Measurements from ENCODE around the gene ZSCAN2.
"Not testable (repeated sequence)": the region's sequence is repeated elsewhere in the genome, so short reads cannot be mapped to it uniquely, and the experiment has no call there.

The ZSCAN2 gene

DNA sequence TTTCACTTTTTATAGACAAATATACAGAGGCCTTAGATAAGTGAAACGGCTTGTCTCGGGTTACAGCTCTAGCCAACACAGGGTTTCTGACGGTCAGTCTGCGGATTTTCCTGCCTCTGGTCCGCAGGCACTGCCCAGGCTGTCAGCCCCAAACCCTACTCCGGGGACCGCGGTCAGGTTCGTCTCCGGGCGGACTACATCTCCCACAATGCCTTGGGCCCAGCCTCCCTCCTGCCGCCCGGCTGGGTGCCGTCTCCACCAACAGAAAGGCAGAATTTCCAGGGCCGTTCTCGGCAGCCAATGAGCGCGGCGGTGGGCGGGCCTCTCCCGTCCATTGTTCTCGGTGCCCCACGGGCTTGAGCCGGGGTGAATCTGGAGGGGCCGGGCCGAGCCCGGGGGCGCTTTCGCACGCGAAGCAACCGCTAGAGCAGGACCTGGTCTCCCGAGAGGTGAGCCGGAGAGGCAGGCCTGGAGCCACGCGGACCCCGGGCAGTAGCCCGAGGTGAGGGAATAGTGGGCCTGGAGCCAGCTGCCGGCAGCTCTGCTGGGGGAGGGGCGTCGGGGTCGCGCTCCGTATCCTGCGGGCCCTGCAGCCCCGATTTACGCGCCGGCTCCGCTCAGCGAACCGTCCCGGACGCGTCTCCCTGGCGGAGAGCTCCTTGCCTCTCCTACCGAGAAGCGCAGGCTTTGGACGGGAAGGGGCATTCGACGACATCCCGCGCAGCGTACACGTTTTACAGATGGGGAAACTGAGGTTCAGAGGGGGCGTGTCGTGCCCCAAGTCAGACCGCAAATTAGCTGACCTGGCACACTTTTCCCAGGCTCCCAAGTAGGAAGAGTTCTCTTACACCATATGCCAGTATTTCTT is at the start of gene ZSCAN2:
Gene ZSCAN2, plus strand, starts transcription at position 323 of the 868 bp plus-strand sequence. CDS start 2,919 bp downstream, outside the sequence.
- DNase-seq = peak; percentile 90

DNA sequence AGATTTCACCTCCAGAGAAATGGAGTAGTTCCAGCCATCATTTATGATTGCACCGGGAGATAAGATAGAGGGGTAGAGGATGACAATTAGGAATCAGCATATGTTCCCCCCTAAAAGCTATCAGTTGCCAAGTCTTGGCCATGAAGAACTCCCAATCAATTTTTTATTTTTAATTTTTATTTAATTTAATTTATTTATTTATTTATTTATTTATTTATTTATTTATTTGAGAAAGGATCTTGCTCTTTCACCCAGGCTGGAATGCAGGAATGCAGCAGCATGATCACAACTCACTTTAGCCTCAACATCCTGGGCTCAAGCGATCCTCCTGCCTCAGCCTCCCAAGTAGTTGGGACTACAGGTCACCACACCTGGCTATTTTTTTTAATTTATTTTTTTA is 49.2 kb upstream of the ZSCAN2 start:
- not testable (repeated sequence) for DNase-seq

DNA sequence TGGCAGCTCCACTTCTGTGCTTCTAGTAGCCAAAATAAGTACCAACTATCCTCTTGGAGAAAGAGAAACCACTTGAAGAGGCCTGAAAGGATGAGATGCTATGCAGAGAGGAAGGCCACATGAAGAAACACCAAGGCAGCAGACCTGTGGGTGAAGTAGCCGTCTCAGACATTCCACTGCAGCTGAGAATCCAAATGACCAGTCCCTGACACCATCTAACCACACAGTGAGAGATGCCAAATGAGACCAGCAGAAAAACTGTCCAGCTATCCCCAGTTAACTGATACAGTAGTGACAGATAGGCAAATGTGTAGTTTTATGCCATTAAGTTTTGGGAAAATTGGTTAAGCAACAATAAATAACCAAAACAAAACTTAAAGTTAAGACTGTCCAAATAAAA is 47.9 kb upstream of the ZSCAN2 start:
- DNase-seq = no peak

DNA sequence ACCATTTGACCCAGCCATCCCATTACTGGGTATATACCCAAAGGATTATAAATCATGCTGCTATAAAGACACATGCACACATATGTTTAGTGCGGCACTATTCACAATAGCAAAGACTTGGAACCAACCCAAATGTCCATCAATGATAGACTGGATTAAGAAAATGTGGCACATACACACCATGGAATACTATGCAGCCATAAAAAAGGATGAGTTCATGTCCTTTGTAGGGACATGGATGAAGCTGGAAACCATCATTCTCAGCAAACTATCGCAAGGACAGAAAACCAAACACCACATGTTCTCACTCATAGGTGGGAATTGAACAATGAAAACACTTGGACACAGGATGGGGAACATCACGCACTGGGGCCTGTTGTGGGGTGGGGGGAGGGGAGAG is 44.1 kb upstream of the ZSCAN2 start:
- not testable (repeated sequence) for DNase-seq

DNA sequence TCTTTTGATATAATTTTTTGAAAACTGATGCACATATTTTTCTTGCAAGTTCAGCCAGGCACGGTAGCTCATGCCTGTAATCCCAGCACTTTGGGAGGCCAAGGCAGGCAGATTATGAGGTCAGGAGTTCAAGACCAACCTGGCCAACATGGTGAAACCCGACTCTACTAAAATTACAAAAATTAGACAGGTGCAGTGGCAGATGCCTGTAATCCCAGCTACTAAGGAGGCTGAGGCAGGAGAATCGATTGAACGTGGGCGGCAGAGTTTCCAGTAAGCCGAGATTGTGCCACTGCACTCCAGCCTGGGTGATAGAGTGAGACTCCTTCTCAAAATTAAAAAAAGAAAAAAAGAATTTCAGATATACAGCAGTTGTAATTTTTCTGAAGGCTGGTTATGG is 32.8 kb upstream of the ZSCAN2 start:
- DNase-seq = not testable (repeated sequence)

DNA sequence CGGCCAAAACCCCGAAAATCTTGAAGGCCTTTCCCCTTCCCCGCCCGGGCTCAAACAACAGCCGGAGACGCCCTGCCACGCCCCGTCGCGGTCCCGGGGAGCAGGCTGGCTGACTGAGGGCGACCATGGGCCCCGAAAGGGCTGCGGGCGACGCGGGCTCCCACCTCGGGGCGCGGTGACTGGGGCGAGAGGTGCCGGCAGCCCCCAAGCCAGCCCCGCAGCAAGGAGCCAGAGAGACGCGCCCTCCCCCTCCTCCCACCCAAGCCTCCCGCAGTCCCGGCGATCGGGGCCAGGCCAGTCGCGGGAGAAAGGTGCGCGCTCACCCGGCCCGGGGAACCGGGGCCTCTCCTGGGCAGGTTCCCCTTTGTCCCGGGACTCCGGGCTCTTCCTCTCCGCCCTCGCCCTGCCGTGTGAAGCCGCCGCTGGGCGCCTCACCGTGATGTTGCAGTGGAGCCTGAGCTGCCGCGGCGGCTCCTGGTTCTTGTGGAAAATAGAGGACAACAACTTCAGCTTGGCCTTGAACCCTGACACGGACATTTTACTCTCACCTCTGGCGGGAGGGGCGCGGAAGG is 30.6 kb upstream of the ZSCAN2 start:
- peak; percentile 69 for DNase-seq

DNA sequence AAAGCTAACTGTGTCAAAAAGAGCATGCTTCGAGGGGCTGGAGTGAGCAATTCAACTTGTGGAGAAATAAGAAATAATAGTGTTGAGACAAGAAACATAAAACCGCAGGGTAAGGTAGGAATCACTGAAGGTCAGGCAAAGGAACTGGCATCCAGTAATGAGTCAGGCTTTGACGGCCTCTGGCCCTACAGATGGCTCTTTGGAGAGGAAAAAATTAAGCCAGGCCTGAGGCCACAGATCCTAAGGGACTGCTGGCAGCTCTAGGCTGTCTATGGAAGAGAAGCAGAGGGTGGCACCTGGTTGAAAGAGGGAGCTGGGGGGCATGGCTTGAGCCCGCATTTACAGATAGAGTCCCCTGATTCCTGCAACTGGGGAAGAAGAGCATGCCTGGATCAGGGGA is 28.6 kb upstream of the ZSCAN2 start:
- DNase-seq = no peak

DNA sequence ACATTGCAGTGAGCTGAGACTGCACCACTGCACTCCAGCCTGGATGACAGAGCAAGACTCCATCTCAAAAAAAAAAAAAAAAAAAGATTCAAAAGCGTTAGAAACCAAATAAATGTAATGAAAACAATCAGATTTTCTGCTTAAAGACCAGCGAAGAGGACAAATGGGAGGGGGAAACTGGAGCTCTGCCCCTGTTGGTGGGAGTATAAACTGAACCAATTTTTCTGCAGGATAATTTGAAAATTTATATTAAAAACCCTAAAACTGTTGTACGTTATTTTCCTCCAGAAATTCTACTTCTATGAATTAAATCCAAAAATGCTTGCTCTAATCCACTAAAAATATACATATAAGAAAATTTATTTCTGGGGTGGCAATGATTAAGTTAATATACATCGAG is 25.3 kb upstream of the ZSCAN2 start:
- no peak for DNase-seq

DNA sequence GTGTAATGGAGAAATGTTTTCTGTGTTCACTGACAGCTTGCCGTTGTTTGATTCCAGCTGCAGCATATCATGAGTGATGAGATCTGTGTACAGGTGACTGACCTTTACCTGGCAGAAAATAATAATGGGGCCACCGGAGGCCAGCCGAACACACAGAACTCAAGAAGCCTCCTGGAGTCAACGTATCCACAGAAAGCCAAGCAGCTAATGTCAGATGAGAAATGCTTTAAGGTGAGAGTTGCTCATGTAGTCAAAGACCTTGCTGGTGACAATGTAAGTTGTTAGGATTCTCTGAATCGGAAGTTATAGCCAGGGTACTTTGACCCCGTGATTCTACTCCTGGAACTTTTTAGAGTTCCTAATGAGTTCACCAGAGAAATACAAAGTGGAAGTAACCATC is 22.9 kb upstream of the ZSCAN2 start:
- DNase-seq = not testable (repeated sequence)

DNA sequence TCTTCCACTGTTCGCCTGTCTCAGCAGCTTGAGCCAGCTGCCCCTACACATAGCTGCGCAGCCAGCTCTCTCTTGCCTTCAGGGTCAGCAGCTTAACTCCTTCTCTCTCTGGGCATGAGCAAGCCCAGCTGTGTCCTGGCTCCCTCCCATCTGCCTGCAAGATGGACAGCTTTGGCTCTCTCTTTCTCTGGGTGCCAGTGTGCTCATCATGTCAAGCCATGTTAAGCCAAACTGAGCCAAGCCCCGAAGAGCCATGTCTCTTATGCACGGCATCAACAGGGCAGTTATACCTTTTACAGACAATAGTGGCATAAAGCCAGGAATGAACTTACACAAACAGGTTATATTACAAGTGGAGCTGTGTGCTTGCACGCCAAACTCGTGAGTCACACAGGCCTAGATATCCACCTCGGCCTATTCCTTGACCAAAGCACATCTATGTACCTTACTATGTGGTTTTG is 21.5 kb upstream of the ZSCAN2 start:
- not testable (repeated sequence) for DNase-seq

DNA sequence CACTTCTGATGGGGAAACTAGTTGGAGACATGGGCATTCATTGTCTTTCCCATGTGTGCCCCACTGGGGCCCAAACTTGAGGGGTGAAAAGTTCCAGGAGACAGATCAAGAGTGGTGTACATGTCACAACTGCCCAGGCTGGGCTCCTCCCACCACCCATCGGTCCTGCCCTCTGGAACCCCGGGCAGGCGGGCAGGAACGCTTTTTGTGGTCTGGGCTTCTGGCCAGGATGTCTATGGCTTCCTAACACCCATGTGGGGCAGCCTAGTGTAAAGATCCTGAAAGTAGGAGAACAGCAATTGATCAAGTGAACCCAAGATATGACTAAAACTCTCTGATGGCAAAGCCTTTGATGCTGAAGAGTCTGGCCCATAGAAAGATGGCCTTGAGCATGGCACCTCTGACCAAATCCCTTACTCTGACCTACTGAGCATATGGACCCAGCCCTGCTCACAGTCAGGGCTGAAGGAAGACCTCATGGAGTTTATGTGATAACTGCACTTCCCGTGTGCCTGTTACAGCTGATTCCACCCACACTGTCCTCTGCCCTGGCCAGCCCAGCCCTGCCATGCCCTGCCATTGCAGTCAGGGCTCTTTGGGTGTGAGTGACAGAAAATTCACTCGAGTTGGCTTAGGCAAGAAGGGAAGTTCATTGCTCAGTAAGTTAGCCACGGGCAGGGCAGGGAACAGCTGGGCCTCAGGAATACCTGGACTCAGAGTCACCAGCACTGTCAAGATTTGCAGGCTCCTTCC is 19.0 kb upstream of the ZSCAN2 start:
- DNase-seq = not testable (repeated sequence)

DNA sequence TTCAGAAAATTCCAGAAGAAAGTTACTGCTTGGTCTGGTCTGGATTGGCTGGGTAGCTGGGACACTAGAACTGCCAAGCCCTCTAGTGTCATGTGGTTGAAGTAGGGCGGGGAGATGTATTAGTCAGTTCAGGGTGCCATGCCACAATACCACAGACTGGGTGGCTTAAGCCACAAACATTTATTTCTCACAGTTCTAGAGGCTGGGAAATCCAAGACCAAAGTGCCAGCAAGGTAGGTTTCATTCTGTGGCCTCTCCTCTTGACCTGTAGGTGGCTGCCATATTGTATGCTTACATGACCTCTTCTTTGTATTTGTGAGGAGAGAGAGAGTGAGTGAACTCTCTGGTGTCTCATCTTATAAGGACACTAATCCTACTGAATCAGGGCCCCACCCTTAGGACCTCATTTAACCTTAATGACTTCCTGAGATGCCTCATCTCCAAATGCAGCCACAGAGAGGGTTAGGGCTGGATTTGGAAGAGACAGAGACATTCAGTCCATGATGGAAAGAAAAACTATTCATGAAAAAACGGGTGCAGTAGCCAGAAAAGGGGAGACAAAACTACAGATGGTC is 18.1 kb upstream of the ZSCAN2 start:
- no peak for DNase-seq

DNA sequence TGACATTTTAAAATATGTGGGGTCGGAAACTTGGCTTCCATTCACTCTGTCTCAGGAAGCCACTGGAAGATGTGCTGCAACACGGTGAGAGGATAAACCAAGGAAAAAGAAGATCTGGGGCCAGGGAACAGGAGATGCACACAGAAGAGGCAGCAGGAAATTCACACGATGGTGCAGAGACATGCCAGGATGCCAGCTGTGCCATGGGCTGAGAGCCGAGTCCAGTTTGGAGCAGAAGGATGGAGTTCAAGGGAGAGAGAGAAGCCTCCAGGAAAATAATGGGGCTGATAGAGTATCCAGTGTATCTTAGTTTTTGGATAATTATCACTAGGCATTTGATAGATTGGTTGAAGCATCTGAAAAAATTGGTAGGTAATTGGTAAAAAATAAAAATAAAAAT is 16.9 kb upstream of the ZSCAN2 start:
- DNase-seq = not testable (repeated sequence)

DNA sequence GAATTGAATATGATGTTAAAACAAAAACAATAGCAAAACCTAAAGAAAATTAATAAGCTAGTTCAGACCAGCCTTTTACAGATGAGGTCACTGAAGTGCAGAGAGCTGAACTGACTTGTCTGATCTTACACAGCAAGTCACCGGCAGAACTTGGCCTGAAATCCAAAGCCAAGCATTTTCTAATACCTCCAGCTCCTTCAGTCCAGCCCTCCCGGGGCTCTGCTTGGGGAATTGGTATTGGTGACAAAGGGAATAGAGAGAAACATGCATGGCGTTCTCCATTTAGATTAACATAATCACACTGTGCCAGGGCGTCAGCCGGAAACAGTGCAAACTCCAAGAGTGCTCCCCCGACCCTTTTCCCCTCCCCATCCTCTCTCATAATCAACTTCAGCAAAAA is 14.1 kb upstream of the ZSCAN2 start:
- DNase-seq = no peak

DNA sequence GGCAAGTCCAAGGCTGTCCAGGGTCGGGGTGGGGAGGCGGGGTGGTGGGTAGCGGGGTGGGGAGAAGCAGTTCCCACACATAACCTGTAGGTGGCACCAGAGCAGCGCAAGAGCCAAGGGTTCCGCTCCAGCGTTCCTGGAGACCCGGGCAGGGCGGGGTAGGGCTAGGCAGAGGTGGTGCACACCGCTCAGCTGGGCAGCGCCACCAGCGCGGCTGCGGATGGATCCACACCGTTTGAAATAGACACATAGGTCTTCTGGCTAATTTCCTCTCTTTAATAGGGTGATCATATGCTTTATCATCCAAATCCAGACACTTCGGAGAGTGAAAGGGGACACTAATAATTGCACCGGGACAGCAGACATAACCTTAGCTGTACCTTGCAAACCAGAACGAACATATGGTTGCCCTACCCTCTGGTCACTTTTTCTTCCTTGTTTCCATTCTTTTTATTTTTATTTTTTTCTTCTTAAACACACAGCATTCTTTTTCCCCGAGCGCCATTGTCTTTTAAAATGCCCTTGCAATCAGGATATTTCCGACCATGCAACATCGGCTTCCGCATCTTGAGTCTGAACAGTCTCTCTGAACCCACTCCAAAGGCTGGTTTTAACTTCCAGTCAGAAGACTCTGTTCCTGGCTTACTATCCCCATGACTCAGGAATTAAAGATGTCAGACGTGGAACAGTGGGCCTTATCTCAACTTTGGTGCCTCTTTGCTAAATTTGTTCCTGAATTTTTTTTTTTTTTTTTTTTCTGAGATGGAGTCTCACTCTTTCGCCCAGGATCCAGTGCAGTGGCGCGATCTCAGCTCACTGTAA is 12.5 kb upstream of the ZSCAN2 start:
- DNase-seq = peak; percentile 85

DNA sequence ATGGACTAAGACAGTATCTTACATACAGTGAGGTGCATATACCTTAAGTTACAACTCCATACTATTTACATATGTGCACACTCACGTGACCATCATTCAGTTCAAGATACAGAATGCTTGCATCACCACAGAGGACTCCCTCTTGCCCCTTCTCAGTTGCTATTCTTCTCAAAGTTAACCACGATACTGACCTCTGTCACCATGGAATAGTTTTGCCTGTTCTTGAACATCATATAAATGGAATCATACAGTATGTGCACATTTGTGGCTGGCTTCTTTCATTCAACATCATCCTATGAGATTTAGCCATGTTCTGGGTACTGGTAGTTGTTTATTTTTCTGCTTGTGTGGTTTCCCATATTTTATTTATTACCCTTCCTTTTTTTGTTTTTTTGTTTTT is 10.4 kb upstream of the ZSCAN2 start:
- no peak for DNase-seq

DNA sequence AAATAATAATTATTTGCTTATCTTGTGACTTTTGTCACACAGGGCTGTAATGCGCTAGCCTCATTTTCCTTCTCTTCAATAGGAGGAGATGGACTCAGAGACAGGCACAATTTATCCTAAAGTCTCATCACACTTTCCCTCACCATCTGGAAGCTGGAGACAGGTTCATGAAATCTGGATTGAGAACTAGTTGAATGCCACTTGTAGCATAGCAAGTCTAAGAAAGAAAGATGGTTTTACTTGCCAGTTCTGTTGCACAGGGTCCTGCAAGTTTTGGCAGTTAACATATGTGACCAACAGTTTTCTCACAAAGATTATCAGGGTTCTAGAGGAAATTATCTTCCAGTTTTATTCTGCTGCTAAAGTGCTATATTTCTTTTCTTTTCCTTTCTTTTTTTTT is 9.0 kb upstream of the ZSCAN2 start:
- DNase-seq = no peak

DNA sequence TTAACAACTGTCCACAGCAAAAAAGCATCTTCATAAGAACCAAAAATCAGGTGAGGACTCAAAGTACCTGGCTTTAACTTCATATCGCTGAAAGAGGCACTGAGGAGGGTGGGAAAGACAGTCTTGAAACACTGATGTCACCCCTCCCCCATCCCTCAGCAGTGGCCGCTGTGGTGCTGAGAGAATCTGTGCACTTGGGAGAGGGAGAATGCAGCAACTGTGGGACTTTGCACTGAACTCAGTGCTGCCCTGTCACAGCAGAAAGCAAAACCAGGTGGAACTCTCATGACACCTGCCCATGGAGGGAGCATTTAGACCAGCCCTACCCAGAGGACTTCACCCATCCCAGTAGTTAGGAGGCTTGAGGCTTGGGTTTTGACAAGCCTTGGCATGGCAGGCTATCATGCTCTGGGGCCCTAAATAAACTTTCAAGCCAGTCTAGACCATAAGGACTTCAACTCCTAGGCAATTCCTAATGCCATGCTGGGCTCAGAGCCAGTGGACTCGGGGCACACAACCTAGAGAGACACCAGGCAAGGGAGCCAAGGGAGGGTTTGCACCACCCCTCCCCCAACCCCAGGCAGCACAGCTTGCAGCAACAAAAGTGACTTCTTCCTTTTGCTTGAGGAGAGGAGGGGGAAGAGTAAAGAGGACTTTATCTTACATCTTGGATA is 6.1 kb upstream of the ZSCAN2 start:
- DNase-seq = no peak

DNA sequence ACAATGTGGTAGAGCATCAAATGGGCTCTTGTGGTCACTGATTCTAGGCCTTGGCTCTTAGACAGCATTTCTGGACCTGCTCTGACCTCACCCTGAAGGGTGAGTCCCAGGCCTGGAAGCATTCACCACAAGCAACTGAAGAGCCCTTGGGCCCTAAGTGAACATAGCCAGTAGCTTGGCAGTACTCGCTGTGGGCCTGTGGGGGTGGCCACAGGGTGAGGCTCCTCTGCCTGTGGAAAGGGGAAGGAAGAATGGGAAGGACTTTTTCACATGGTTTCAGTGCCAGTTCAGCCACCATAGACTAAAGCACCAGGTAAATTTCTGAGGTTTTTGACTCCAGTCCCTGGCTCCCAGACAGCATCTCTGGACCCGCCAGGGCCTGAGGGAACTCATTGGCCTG is 5.1 kb upstream of the ZSCAN2 start:
- DNase-seq = no peak

DNA sequence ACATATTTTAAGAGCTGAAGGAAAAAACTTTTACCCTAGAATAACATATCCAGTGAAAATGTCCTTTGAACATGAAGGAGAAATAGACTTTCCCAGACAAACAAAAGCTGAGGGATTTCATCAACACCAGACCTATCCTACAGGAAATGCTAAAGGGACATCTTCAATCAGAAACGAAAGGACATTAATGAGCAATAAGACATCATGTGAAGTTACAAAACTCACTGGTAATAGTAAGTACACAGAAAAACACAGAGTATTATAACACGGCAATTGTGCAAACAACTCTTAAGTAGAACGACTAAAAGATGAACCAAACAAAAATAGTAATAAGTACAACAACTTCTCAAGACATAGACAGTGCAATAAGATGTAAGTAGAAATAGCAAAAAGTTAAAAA is 3.5 kb upstream of the ZSCAN2 start:
- no peak for DNase-seq

DNA sequence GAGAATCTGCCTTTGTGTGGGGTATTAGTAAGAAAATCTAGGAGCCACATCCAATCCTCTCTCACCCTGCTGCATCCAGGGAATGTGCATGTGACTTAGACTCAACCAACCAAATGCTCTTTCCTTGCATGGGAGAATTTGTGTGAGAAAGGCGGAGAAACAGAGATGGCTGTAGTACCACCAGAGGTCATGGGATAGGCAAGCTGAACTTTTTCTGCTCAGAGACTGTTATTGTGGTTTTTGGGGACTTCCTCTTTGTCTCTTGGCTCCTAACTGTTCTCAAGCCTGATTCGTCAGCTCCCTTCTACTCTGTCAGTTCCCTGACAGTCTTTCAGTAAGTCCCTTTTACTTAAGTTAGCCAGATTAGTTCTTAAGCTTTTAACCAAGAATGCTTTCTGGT is 2.6 kb upstream of the ZSCAN2 start:
- no peak for DNase-seq

DNA sequence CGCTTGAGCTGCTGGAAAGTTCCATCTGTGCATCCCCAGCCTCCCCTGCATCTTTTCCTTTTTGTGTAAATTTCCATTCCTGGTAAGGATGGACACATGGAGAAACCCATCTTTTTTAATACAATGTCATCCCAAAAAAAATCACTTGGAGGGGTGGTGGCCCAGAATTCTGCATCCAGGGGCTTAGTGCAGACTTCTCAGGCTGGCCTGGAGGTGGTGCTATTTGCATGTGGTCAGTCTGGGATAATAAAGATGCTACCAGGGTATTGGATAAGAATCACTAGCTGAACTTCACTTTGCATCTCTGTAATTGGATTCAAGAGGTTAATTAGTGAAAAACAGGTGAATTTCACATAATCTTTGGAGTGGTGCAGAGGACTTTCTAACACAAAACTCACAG is 1.8 kb upstream of the ZSCAN2 start:
- DNase-seq = no peak
